UCSD-AML1 (cell line): ENCODE results near the gene TECTA.

Source experiments
- DNase-seq: peaks from one replicate; lab custom pipeline; 2025; ENCODE audit not compliant: unreplicated experiment; lab: John Stamatoyannopoulos, UW

The TECTA gene

DNA sequence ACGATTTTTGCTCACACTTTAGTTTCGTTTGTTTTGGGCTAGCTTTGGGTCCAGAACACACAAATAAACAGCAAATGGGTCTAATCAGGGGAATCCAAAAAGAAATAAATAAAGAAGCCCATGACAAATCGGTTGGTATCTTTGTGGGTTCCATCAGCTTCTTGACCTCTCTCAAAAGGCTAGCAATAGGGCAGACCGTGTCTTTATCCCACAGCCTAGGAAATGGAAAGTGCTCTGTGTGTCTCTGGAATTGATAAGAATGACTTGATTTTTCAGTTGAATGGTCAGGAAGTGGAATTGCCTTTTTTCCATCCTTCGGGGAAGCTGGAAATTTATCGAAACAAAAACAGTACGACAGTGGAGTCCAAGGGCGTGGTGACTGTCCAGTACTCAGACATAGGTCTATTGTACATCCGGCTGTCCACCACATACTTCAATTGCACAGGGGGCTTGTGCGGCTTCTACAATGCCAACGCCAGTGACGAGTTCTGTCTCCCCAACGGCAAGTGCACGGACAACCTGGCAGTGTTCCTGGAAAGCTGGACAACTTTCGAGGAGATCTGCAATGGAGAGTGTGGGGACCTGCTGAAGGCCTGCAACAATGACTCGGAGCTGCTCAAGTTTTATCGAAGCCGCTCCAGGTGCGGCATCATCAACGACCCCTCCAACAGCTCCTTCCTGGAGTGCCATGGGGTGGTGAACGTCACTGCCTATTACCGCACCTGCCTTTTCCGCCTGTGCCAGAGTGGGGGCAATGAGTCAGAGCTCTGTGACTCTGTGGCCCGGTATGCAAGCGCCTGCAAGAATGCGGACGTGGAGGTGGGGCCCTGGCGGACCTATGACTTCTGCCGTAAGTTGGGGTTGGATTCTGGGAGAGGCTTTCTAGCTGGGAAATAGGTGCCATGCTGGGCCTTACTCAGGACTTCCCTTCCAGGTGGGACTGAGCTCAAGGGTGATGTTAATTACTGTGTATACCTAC, 28.6 kb downstream of the TECTA start:
- DNase-seq: no peak

DNA sequence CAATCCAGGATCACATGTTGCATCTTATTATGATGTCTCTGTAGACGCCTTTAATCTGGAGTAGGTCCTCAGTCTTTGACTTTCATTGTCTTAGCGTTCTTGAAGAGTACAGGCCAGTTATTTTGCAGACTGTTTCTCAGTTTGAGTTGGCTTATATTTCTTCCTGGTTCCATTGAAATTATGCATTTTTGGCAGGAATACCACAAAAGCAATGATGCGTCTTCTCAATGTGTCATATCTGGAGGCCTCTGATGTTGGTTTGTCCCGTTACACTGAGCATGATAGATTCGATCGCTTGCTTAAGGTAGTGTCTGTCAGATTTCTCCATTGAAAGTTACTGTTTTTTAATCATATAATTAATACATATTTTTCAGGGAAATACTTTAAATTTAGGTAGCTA, 30.6 kb downstream of the TECTA start:
- no peak for DNase-seq

- no peak for DNase-seq
Measured at GRCh38 chr11:121132211-121132976, 31.4 kb downstream of the TECTA start.

DNA sequence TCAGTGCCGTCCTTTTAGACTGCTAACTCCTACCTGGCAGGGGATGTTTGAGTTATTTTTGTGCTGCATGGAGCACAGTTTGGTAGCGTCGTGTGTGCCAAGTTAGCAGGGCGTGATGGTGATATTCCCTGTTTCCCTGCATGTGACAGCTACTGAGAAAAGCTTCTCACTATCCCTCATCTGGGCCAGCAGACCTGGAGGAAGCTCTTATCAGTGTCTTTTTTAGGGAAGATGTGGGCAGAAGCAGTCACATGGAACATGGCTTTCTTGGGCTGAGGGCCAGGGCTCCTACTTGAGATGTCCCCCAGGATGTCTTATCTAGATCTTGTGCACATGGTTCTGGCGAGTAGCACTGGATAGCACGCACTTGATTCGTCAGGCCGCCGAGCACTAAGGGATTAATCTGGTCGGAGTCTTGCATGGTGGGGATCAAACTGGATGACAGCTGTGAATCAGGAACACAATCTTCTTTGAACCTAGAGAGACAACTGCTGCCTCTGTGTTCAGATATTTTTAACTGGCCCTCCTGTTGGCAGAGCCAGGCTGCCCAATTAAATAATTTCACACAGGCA, 33.8 kb downstream of the TECTA start:
- DNase-seq: no peak

DNA sequence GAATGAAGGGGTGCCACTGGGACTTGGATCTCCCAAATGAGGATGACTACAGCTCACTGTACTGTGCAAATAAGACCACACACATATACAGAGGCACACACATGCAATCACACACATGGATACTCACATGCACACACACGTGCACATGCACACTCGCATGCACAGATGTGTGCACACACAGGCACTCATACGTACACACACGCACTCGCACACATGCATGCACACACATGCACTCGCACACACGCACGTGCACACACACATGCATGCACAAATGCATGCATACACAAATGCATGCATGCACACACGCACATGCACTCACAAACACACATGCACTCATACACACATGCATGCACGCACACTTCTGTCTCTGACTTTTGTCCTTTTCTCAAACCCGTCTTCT, 36.0 kb downstream of the TECTA start:
- no peak for DNase-seq

- no peak for DNase-seq
Measured at GRCh38 chr11:121138259-121138658, 37.2 kb downstream of the TECTA start.

GRCh38 chr11:121140369-121140768, 39.3 kb downstream of the TECTA start:
- DNase-seq: no peak

GRCh38 chr11:121141066-121141465, 40.0 kb downstream of the TECTA start:
- DNase-seq: no peak

DNA sequence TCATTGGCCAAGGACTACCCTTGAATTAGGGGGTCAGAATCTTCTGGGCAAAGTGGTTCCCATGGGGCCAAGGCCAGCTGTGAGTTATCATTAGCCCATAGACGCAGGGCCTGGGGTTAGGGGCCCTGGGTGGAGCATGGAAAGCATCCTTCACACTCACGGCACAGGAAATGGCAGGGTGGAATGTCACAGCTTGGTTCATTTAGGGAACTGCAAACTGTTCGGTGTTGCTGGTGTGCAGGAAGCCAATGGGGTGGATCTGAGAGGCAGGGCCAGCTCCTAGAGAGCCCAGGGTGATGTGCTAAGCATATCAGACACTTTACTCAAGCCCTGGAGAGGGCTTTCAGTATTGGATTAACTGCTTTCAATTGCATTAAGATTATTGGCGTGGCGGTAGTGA, 42.9 kb downstream of the TECTA start:
- DNase-seq: no peak

DNA sequence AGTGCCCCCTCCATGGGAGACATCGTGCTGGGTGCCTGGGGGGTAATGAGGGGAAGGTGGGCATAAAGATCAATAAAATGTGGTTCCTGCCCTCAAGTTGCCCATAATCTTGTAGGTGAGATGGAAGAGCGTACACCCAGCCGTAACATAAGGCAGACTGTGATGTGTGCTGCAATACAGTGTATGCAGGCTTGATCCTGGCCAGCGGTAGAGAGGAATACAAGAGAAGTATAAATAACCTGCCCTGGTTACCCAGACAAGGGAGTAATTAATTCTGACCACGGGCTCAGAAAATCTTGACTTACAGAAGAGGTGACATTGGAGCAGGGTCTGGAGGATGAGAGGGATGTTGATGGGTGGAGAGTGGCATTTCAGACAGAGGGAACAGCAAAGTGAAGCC, 43.7 kb downstream of the TECTA start:
- no peak for DNase-seq

GRCh38 chr11:121145826-121146225, 44.8 kb downstream of the TECTA start:
- DNase-seq: no peak

DNA sequence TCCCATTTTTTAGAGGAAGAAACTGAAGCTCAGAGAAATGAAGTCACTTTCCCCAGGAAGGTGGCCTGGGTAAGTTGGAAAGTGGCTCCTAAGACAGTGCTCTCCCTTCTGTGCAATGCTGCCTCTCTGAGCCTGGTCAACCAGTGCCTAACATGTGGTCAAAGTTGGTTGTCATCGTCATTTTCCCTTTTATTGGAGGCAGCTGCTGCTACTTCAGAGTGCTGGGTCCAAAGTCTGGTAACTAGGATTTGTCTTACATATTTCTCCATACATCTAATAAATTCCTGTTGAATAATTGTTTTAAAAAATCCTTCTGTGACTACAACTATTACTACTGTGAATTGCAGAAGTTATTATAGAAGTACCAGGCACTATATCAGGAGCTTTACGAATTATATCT, 48.1 kb downstream of the TECTA start:
- DNase-seq: no peak

DNA sequence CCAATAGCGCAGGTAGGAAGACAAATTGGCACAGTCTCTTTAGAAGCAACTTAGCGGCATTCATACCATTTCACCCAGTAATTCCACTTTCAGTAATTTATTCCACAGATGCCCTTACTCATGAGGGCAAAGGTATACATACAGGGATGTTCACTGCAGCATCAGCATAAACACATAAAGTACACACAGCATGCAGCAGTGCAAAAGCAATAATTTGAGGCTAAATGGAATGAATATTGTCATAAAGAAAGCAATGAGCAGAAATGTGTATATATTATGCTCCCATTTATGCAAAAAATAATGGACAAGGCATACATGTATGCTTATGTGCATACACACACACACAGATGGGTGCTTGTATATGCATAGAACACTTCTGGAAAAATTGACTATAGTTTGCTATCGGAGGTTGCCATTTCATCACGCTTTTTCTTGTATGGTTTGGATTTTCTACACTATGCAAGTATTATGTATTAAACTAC, 50.2 kb downstream of the TECTA start:
- DNase-seq: no peak

- DNase-seq: no peak
Measured at GRCh38 chr11:121152764-121153163, 51.7 kb downstream of the TECTA start.

DNA sequence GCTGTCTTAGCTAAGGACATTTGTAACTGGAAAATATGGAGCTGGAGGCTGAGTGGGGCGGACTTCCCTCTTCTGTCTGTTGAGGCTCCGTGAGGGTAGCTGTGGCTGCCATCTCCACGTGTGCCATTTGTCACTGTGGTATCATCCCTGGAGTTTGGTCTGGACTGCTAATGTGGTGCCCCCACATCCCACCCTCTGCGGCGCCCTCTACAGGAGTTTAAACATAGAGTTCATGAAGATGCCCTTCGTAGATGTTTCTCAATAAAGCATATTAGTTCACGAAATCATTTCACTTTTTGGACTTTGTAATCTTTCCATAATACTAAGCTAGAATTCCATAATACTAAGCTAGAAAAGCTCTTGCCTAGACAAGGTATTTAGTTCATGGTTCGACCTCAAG, 52.4 kb downstream of the TECTA start:
- no peak for DNase-seq

GRCh38 chr11:121154486-121155314, 53.7 kb downstream of the TECTA start:
- no peak for DNase-seq

DNA sequence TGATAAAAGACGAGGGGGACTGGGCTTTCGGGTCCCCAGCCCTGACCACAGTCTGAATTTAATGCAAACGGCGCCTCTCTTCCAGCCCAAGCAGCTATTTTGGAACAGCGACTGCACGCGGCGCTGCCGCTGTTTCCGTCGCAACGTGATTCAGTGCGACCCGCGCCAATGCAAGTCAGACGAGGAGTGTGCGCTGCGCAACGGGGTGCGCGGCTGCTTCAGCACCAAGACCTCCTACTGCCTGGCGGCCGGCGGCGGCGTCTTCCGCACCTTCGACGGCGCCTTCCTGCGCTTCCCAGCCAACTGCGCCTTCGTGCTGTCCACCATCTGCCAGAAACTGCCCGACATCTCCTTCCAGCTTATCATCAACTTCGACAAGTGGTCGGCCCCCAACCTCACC, 56.7 kb downstream of the TECTA start:
- no peak for DNase-seq

DNA sequence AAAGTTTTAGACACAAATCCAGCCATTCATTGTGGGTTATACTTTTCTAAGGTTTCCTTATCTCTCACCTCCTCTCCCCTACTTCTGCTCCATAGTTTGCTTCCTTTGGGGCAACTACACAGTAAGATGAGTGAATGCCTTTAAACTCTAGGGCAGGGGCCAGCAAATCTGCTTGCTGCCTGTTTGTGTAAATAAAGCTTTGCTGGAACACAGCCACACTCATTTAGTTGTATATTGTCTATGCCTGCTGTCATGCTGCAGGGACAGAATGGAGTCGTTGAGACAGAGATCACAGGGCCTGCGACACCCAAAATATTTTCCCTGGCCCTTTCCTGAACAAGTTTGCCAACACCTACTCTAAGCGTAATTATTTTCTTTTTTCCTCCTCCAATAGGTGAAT, 58.7 kb downstream of the TECTA start:
- no peak for DNase-seq

- no peak for DNase-seq
Measured at GRCh38 chr11:121161349-121161917, 60.4 kb downstream of the TECTA start.

DNA sequence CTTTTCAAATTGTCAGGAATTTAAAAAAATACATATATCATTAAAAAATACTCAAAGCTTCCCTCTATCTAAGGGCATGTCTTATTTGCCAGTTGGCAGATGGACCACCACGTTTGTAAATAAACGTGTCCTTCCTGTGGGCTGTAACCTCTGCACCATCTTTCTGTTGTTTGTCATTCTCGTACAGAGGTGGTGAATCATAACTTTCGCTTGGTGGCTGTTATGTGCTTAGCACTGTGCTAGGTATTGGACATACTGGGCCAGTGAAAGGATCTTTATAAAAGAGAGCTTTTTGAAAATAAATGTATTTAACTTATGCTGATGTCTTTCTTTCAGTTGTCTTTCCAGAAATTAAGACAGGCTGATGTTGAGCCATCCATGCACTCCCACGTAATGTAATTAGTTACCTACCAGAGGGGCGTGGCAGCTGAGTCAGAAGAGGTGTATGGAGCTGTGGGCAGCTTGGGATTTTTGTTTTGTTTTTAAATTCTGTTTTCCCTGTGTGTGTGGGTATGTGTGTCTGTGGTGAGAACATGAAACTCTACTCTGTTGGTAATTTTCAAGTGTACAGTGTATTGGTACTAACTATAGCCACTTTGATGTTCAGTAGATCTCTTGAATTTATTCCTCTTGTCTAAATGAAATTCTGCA, 62.7 kb downstream of the TECTA start:
- no peak for DNase-seq
